ENCODE data around the gene LPP. TPM values are rescaled to one million over a fixed set of nuclear protein-coding genes. Genes with fewer than 3 reads are reported as not detected.

The LPP gene
- total and polyA plus RNA-seq, 4 donors: 11.1 to 219 (median 66.5) TPM

DNA sequence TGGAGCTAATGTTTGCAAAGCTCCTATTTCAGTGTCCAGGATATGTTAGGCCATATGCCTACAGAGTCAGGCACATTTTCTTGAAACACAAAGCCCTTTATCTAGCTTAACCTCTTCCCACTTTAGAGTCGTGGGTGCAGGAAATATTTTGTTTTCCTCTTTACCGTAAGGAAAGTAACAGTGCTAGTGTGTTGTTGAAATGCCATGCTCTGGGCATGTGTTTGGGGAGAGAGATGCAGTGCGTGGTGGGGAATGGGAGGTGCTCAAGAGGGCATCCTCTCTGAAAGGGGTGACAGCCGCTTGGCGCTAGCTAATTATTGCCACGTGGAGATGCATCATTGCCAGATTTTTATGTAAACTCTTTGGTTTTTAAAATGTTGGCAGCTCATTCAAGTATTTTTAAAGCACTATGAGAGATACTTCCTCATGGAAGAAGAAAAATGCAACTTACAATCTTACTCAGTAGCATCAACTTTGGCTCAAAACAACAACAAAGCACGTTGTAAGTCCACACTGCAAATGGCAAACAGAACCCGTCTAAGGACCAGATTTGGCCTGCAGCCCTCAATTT lies 152.6 kb downstream of the LPP start:
- no peaks in the 10 kb centered on the region for H3K9me3 ChIP-seq (ENCODE audit: control insufficient read depth in 4 of 4, insufficient read depth in 3 of 4, low read length in 3 of 4)
- H3K27me3 ChIP-seq (ENCODE audit: control insufficient read depth in 3 of 3, insufficient read depth in 3 of 3, low read length in 2 of 3): no peaks in the 10 kb centered on the region
- no peak overlapping the region for H3K4me3 ChIP-seq
- TF ChIP-seq, protein P1, sequence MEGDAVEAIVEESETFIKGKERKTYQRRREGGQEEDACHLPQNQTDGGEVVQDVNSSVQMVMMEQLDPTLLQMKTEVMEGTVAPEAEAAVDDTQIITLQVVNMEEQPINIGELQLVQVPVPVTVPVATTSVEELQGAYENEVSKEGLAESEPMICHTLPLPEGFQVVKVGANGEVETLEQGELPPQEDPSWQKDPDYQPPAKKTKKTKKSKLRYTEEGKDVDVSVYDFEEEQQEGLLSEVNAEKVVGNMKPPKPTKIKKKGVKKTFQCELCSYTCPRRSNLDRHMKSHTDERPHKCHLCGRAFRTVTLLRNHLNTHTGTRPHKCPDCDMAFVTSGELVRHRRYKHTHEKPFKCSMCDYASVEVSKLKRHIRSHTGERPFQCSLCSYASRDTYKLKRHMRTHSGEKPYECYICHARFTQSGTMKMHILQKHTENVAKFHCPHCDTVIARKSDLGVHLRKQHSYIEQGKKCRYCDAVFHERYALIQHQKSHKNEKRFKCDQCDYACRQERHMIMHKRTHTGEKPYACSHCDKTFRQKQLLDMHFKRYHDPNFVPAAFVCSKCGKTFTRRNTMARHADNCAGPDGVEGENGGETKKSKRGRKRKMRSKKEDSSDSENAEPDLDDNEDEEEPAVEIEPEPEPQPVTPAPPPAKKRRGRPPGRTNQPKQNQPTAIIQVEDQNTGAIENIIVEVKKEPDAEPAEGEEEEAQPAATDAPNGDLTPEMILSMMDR (IDR thresholded peaks at IDR 0.05; ENCODE audit: control extremely low read depth, extremely low read depth): no peak
- H3K4me1 ChIP-seq (ENCODE audit: control insufficient read depth in 5 of 5, insufficient read depth in 5 of 5, low read length in 5 of 5): peaks cover 0 to 17% (median 3%) of the 10 kb centered on the region in 5 donors
- ATAC-seq (ENCODE audit: insufficient read depth, low FRiP score): no peak
- WGBS, 2 donors: 60 to 75% methylated on average over 8 of the region's 8 CpGs
- no peak overlapping the region for H3K9ac ChIP-seq (ENCODE audit: insufficient read depth in 1 of 2, low read length in 2 of 2)
- no peak overlapping the region for H3K27ac ChIP-seq (ENCODE audit: low read depth in 1 of 2, low read length in 1 of 2)
- peaks cover 0 to 5% (median 2%) of the 10 kb centered on the region in 4 donors for H3K36me3 ChIP-seq (ENCODE audit: control insufficient read depth in 4 of 4, insufficient read depth in 4 of 4, low read length in 4 of 4)
- peak in 2 of 3 donors; percentile 39 to 44 for DNase-seq

DNA sequence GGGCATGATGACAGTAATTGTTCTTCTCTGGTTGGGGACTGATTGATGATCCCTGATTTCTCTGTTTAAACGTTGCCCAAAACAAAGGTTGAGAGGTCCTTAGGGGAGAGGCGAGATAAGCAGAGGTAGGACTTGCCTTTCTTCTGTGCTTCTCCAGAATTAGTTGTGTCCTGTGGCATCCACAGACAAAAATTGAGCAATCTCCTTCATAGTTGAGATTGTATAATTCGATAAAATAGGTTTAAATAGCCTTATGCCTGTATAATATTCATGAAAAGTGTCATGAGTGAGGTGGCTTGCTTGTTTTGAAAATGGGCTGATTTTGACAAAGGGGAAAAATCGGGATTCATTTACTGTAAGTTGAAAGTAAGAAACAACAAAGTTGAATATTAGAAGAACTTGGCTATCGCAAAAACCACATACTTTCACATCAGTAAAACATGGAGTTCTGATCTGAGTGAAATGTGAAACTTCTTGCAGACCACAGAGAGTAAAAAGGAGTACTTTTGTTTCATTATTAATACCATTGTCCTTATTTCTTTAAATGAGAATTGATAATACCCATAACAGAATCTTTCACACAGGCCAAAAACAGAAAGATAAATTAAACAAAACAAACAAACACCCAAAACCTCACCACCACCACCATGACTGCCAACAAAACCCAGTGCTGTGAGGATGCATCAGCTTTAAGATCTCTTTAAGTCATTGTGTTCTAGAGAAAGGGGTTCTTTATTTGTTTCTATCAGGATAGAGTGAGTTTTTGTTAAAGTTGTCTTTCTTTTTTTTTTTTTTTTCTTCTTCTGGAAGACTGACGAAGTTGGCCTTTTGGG lies 155.7 kb downstream of the LPP start:
- no peak for DNase-seq
- Histone ChIP-seq H3K27ac (ENCODE audit: low read depth in 1 of 2, low read length in 1 of 2) (no peak overlapping the region), H3K4me3 (no peak overlapping the region), H3K9ac (ENCODE audit: insufficient read depth in 1 of 2, low read length in 2 of 2) (no peak overlapping the region), H3K4me1 (ENCODE audit: control insufficient read depth in 5 of 5, insufficient read depth in 5 of 5, low read length in 5 of 5) (peaks cover 0 to 4% (median 3%) of the 10 kb centered on the region in 5 donors), H3K36me3 (ENCODE audit: control insufficient read depth in 4 of 4, insufficient read depth in 4 of 4, low read length in 4 of 4) (peaks cover 0 to 3% (median 0%) of the 10 kb centered on the region in 4 donors), H3K9me3 (ENCODE audit: control insufficient read depth in 4 of 4, insufficient read depth in 3 of 4, low read length in 3 of 4) (no peaks in the 10 kb centered on the region), H3K27me3 (ENCODE audit: control insufficient read depth in 3 of 3, insufficient read depth in 3 of 3, low read length in 2 of 3) (no peaks in the 10 kb centered on the region)
- 75 to 86% methylated on average over 6 of the region's 6 CpGs for WGBS, 2 donors
- no peak for ATAC-seq (ENCODE audit: insufficient read depth, low FRiP score)
- TF ChIP-seq, protein P1 (IDR thresholded peaks at IDR 0.05; ENCODE audit: control extremely low read depth, extremely low read depth): no peak

GRCh38 chr3:188310270-188310710 lies 156.3 kb downstream of the LPP start:
- TF ChIP-seq, protein P1 (IDR thresholded peaks at IDR 0.05; ENCODE audit: control extremely low read depth, extremely low read depth): no peak
- Histone ChIP-seq H3K27ac (ENCODE audit: low read depth in 1 of 2, low read length in 1 of 2) (no peak overlapping the region), H3K27me3 (ENCODE audit: control insufficient read depth in 3 of 3, insufficient read depth in 3 of 3, low read length in 2 of 3) (no peaks in the 10 kb centered on the region), H3K4me3 (no peak overlapping the region), H3K9ac (ENCODE audit: insufficient read depth in 1 of 2, low read length in 2 of 2) (no peak overlapping the region), H3K9me3 (ENCODE audit: control insufficient read depth in 4 of 4, insufficient read depth in 3 of 4, low read length in 3 of 4) (no peaks in the 10 kb centered on the region), H3K4me1 (ENCODE audit: control insufficient read depth in 5 of 5, insufficient read depth in 5 of 5, low read length in 5 of 5) (peaks cover 0 to 3% (median 1%) of the 10 kb centered on the region in 5 donors), H3K36me3 (ENCODE audit: control insufficient read depth in 4 of 4, insufficient read depth in 4 of 4, low read length in 4 of 4) (peaks cover 0 to 3% (median 0%) of the 10 kb centered on the region in 4 donors)
- 91 to 94% methylated on average over 2 of the region's 2 CpGs for WGBS, 2 donors
- no peak for ATAC-seq (ENCODE audit: insufficient read depth, low FRiP score)
- no peak for DNase-seq
